8988T (cell line): ENCODE results near the gene TDRD6.
"Not testable (repeated sequence)": the region's sequence is repeated elsewhere in the genome, so short reads cannot be mapped to it uniquely, and the experiment has no call there.

Source experiments
- DNase-seq: peaks from one replicate; pipeline ENCODE4 v3.0.0; 2011

Gene TDRD6

GRCh38 chr6:46688966-46689335, 1.3 kb downstream of the TDRD6 start:
- no peak for DNase-seq

GRCh38 chr6:46689657-46690056, 2.0 kb downstream of the TDRD6 start:
- no peak for DNase-seq

GRCh38 chr6:46690141-46690755, 2.6 kb downstream of the TDRD6 start:
- DNase-seq = no peak

GRCh38 chr6:46690911-46691451, 3.3 kb downstream of the TDRD6 start:
- DNase-seq = no peak

DNA sequence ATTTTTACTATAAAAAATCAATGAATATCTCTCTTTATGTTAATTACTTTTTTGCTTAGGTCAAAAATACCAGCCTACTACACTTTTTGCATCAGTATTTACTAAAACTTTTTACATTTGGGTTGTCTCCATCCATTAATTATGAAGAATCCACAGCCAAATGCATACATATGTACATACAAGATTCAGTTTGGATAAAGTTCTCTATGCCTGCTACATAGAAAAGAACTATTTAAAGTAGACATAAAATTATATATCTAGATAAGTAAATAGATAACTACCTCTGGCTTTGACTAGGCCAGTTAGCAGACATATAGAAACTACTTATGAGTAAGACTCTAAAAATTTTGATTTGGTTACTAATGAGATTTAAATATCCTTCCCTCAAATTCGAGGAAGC, 12.3 kb downstream of the TDRD6 start:
- no peak for DNase-seq

DNA sequence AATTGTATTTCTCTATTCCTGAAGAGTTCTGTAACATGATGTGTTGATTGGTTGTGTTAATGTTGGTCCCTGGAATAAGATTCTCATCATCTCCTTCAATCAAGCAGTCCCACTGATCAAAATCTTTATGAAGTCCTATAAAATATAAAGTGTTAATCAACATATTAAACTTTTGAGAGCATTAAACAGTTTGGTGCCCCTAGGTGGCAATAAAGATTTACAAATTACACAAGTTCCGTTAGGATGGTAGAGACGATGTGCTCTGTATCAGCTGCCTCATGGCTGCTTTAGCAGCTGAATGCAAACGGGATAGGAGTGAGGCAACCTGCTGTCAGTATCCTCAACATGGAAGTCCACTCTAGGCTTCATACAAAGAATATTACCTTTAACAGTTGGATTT, 16.9 kb downstream of the TDRD6 start:
- no peak for DNase-seq

DNA sequence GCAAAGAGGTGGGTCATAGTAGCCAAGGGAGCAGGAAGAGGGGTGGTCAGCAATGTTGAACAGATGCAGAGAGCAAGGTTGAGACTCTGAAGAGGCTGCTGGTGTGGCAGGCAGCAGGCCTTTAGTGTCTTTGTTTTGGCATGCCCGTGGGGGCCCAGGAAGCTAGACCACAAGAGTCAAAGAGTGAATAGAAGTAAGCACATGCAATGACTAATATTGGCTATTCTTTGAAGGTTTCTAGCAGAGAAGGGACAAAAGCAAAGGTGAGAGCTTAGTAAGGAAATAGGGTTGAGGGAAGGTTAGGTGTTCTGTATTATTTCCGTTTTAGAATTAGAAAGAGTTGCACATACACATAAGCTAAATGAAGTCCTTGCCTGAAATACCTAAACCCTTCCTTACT, 18.8 kb downstream of the TDRD6 start:
- DNase-seq = no peak

DNA sequence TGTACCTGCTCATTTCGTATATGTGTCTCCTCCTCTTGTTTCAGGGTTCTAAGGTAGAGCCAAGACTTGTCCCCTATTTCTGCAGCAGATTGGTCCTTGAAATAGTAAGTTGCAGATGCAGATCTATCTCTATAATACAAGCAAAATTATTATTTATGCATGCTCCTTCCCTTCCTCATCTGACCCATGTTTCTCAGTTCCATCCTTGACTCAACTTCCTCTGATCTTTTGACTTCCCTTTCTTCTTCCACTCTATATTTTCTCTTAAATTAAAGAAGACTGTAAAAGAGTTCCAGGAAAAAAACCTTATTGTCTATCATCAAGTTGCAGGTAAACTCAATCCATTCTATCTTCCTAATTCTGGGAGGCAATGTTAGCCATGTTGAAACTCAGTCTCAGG, 23.8 kb downstream of the TDRD6 start:
- DNase-seq = no peak

DNA sequence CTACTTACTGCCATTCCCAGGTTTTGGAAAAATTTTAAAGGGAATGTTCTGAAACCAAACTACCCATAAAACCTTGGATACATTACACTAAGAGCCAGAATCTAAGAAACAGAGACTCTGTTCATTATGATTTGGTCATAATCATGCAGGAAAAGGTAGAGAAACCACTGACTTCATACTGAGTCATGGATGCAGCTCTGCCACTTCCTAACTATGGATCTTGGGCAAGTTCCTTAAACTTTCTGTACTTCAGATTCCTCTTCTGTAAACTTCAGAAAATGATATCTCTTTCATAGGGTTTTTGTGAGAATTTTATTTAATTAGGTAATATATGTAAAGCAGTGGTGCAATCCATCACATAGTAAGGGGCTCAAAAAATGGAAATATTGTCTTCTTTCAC, 27.5 kb downstream of the TDRD6 start:
- no peak for DNase-seq

DNA sequence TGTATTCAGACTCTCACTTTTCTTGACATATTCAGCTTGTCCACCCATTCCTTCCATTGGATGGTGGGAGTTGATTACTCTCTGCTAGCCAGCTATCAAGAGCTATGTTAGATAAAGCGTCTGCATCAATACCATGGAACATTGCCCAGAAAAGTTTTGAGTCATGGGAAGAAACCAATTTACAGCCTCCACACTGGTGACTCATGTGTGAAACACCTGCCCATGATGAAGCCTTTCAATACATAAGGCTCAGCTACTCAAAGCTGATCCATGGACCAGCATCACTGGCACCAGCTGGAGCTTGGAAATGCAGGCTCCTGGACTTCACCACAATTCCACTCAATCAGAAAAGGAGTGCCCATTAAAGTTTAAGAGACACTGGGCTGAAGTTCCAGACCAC, 31.4 kb downstream of the TDRD6 start:
- peak; percentile 37 for DNase-seq

- no peak for DNase-seq
These were observed 32.7 kb downstream of the TDRD6 start for GRCh38 chr6:46720401-46720800.

- no peak for DNase-seq
These were observed 42.2 kb downstream of the TDRD6 start for GRCh38 chr6:46729787-46730326.

GRCh38 chr6:46730921-46731461, 43.3 kb downstream of the TDRD6 start:
- DNase-seq = no peak

DNA sequence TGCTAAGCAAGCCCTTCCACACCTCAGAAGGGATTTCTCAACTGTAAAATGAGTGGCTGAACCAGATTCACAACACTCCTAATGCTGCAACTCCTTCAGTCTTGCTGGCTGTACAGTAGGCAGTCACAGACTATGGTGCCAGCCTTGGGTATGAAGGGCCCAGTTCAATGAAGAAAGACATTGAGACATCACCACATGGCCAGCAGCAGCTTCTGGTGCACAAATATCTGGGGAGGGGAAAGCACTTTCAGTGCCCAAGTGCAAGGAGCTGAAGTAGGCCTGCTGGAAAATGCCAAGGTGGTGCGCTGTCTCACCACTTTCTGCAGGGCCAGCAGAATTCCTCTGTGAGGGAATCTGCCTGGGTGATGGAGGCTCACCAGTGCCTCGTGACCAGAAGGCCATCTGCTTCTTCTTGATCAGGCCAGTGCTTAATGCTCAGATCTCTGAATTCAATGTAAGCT, 45.7 kb downstream of the TDRD6 start:
- no peak for DNase-seq

GRCh38 chr6:46734867-46735719, 47.4 kb downstream of the TDRD6 start, which contains the start of gene PLA2G7:
Gene PLA2G7 (minus strand): TSS chr6:46735375. CDS start chr6:46722891, 12,484 bp downstream.
- no peak for DNase-seq

DNA sequence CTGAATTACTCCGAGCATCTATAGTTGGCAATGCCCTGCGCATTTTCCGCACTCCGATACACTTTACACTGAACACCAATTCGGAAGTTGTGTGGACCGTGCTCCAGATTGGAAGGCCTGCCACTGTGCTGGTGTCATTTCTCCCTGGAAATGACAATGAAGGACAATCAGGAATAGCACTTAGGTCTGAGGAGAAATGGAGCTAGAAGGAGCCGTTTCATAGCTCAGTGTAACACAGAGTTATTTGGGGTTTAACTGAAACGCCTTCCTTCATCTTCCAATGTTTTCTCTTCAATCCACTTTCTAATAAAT, 48.0 kb downstream of the TDRD6 start:
- no peak for DNase-seq

DNA sequence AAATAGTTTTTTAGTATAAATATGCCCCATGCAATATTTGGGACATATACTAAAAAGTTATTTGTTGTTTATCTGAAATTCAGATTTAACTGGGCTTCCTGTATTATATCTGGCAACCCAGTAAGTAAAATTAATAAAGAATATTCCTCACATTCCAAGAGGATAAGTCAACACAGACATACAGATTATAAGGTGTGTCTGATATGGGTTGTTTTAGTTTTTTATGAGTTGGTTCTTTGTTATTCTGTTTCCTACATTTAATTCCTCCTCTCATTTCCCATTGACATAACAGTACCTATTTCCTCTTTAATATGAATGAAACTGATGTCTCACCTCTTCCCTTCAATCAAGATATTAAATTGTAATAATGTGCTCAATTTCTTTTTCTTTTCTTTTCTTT, 49.2 kb downstream of the TDRD6 start:
- no peak for DNase-seq

DNA sequence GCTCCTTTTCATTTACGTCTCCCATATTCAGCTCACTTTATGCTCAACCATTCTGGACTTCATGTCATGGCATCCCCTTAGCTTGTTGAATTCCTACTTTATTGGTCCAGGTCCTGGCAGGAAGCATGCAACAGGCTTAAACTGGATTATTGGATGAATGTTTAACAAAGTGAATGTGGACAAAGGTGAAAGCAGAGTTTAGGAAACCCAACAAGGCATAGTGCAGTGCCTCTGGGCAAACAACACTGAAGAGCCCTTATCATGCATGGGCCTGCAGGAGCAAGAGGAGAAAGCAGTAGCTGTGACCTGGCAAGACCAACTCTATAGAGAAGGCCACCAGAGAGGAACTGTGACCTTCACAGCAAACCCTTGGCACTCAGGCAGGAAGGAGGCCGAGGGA, 53.8 kb downstream of the TDRD6 start:
- no peak for DNase-seq

DNA sequence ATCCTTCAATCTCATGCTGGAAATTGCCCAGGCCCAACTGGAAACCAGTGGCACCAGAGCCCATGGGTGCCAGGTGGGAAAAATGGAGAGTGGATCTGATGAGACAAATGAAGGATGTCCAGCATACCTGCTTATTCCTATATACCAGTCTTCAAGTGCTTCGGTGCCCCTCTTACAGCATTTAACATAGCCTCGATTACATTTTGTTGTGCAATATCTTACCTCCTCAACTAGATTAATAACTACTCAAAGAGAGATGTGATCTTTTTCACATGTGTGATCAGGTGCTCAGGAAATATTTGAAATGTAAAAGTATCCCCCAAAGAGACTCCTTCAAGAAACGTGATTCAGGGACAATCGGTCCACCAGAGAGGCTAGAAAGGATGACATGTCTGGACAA, 54.2 kb downstream of the TDRD6 start:
- DNase-seq = no peak

DNA sequence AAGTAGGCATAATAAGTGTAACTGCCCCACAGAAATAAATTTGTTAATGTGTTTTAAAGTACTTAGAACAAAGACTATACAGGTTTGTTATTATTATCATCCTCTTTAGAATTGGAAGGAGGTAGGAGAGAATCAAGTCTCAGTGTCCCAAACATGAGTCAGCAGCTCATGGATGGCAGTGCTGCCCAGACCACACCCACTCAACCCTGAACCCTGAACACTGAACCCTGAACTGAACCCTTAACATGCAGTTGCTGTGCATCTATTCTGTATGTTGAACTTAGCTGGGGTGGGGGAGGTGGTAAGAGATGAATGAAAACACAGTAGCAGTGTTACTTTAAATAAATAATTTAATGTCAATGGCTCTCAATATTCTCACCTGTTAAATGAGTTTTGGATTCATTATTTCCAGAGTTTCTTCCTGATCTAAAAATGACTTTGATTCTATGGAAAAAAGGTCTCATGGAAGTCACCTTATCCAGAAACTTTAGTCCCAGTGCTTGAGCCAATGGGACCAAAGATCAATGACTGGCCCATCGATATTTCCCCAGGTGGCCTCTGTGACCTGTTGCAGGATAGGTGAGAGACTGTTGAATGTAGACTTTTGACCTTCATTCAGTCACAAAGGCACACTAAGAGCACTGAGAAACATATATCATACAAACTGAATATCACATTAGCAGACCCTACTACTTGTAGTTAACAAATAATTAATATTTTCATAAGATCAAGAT, 55.9 kb downstream of the TDRD6 start:
- DNase-seq = no peak

GRCh38 chr6:46744159-46744725, 56.6 kb downstream of the TDRD6 start:
- DNase-seq = not testable (repeated sequence)

GRCh38 chr6:46745973-46746372, 58.3 kb downstream of the TDRD6 start:
- no peak for DNase-seq

DNA sequence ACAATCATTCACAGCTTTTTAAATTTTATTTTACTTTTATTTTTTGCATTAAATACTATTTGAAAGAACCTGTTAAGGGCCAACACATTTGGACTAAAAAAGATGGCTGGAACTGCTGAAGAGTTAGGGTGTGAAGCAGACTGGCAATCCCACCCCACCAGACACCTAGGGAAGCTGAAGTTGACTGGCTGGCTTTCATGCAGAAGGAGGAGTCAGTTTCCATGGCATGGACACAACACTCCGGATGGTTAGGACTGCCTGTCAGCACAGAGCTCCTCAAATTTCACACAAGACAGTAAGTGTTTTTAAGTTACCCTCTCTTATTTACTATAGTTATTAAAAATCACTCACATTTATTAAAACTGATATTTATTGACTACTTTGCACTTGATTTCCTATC, 59.0 kb downstream of the TDRD6 start, which contains the start of gene ANKRD66:
Gene ANKRD66, plus strand, starts transcription at position 238 of the 400 bp plus-strand sequence. CDS start 5,016 bp downstream, outside the sequence.
- DNase-seq = no peak
